HCT116 (cell line): ENCODE data around the gene ADCK1. TPM values are rescaled to one million over a fixed set of nuclear protein-coding genes. Genes with fewer than 3 reads are reported as not detected.

Experiments used
- ATAC-seq: fragments of 200-7000 bp; cut with Tn5 transposase; 2 replicates; pipeline ENCODE4 v1.9.1; 2020; ENCODE audit warnings: mild to moderate bottlenecking, moderate library complexity
- BruUV-seq: library from RNA; stranded (reverse); fragments of 400-500 nt; replicated peaks from 2 replicates; lab custom pipeline; 2021; lab: Mats Ljungman, UMichigan
- CTCF ChIA-PET: fragments of 300-600 bp; sonication (Branson Sonifier 250); formaldehyde crosslinking; loops from one replicate; lab custom pipeline; 2021; ENCODE audit warnings: antibody characterized with exemption; lab: Charles Lee
- POLR2A ChIA-PET: fragments of 300-600, 350-600 bp; sonication (Branson Sonifier 250); formaldehyde crosslinking; loops from one replicate; lab custom pipeline; 2021; ENCODE audit warnings: antibody characterized with exemption; lab: Charles Lee
- RAD21 ChIA-PET, 2 experiments: fragments of 300-600 bp; sonication (Branson Sonifier 250); formaldehyde crosslinking; loops; one replicate each; lab custom pipeline; 2023; ENCODE audit warnings: low total read pairs in 2 of 2; ENCODE audit not compliant: uncharacterized antibody in 2 of 2, unreplicated experiment in 2 of 2, low non-redundant PET in 1 of 2; lab: Charles Lee
- DNase-seq: peaks from one replicate; pipeline ENCODE4 v3.0.0-alpha.2; 2010; ENCODE audit warnings: low read depth, low spot score
- H2AFZ ChIP-seq: fragments of 200-600 bp; shearing (Covaris generic), sonication (generic); 2 replicates; pipeline ENCODE4 v1.6.1; 2017; ENCODE audit warnings: low read depth, mixed run types, mixed read lengths, antibody characterized with exemption, low read length; ENCODE audit not compliant: poor library complexity, severe bottlenecking
- H3K27ac ChIP-seq: 2 replicates; pipeline ENCODE4 v1.5.1; 2012; ENCODE audit warnings: low read depth, low read length
- H3K27me3 ChIP-seq: fragments of 200-600 bp; sonication (generic); 2 replicates; pipeline ENCODE4 v1.6.1; 2016; ENCODE audit warnings: mixed run types, low read length, mixed read lengths; ENCODE audit not compliant: insufficient read depth
- H3K36me3 ChIP-seq, 2 experiments: fragments of 200-500 bp in 1 of 2; fragments of 200-600 bp in 1 of 2; sonication (Bioruptor generic) in 1 of 2; sonication (generic) in 1 of 2; 2 replicates each; pipeline versions ENCODE4 v1.5.1 to v1.6.1; 2014 to 2016; ENCODE audit warnings: low read length in 2 of 2, inconsistent platforms in 1 of 2, mixed read lengths in 1 of 2, mixed run types in 1 of 2; ENCODE audit not compliant: insufficient read depth in 2 of 2, control insufficient read depth in 1 of 2
- H3K4me1 ChIP-seq, 2 experiments: fragments of 200-600 bp in 1 of 2; sonication (generic) in 1 of 2; 2 replicates each; pipeline versions ENCODE4 v1.5.1 to v1.6.1; 2012 to 2017; ENCODE audit warnings: low read length in 2 of 2, inconsistent platforms in 1 of 2, mild to moderate bottlenecking in 1 of 2, mixed read lengths in 1 of 2, mixed run types in 1 of 2, moderate library complexity in 1 of 2; ENCODE audit not compliant: insufficient read depth in 2 of 2, control insufficient read depth in 1 of 2
- H3K4me2 ChIP-seq: fragments of 200-600 bp; sonication (generic); 2 replicates; pipeline ENCODE4 v1.6.1; 2017; ENCODE audit warnings: mixed run types, low read length, mixed read lengths
- H3K4me3 ChIP-seq, 2 experiments: fragments of 200-600 bp in 1 of 2; sonication (generic) in 1 of 2; replicated peaks in 1 of 2; 2 replicates each; pipeline ENCODE4 v1.5.1; 2011 to 2016; ENCODE audit warnings: low read length in 2 of 2, control low read depth in 1 of 2, low read depth in 1 of 2, mild to moderate bottlenecking in 1 of 2, mixed read lengths in 1 of 2, mixed run types in 1 of 2
- H3K79me2 ChIP-seq: fragments of 200-600 bp; sonication (generic); 2 replicates; pipeline ENCODE4 v1.6.1; 2017; ENCODE audit warnings: mild to moderate bottlenecking, mixed run types, low read length, moderate library complexity, mixed read lengths; ENCODE audit not compliant: insufficient read depth
- H3K9ac ChIP-seq: fragments of 200-600 bp; sonication (generic); 2 replicates; pipeline ENCODE4 v1.6.1; 2016; ENCODE audit warnings: low read length, mixed read lengths
- H3K9me2 ChIP-seq: fragments of 200-600 bp; sonication (generic), shearing (Covaris generic); 2 replicates; pipeline ENCODE4 v1.6.1; 2017; ENCODE audit warnings: mixed run types, mild to moderate bottlenecking, moderate library complexity; ENCODE audit not compliant: insufficient read depth
- H3K9me3 ChIP-seq, 2 experiments: fragments of 200-500 bp in 1 of 2; fragments of 200-600 bp in 1 of 2; sonication (Bioruptor generic) in 1 of 2; sonication (generic) in 1 of 2; 2 replicates each; pipeline ENCODE4 v1.6.1; 2014 to 2017; ENCODE audit warnings: low read length in 2 of 2, mixed read lengths in 2 of 2, inconsistent platforms in 1 of 2, low read depth in 1 of 2, mild to moderate bottlenecking in 1 of 2, mixed run types in 1 of 2, moderate library complexity in 1 of 2; ENCODE audit not compliant: control insufficient read depth in 1 of 2, insufficient read depth in 1 of 2
- H4K20me1 ChIP-seq: fragments of 200-600 bp; sonication (generic), shearing (Covaris generic); 2 replicates; pipeline ENCODE4 v1.6.1; 2017; ENCODE audit warnings: mixed run types, mild to moderate bottlenecking, moderate library complexity; ENCODE audit not compliant: insufficient read depth
- ATF3 ChIP-seq: IDR thresholded peaks from 2 replicates; pipeline ENCODE4 v1.6.1; 2012
- CBX3 ChIP-seq: IDR thresholded peaks from 2 replicates; pipeline ENCODE4 v1.6.1; 2012; ENCODE audit warnings: low read depth
- ELF1 ChIP-seq: IDR thresholded peaks from 2 replicates; pipeline ENCODE4 v1.6.1; 2012; ENCODE audit warnings: low read depth, borderline replicate concordance
- EZH2phosphoT487 ChIP-seq: fragments of 200-600 bp; IDR thresholded peaks from 2 replicates; pipeline ENCODE4 v1.6.1; 2018; ENCODE audit warnings: antibody characterized with exemption, borderline replicate concordance
- FOSL1 ChIP-seq: IDR thresholded peaks from 2 replicates; pipeline ENCODE4 v1.6.1; 2012; ENCODE audit warnings: low read depth
- JUND ChIP-seq: IDR thresholded peaks from 2 replicates; pipeline ENCODE4 v1.6.1; 2012
- MAX ChIP-seq: IDR thresholded peaks from 2 replicates; pipeline ENCODE4 v1.6.1; 2012
- POLR2A ChIP-seq: IDR thresholded peaks from 2 replicates; pipeline ENCODE4 v1.7.0; 2011; ENCODE audit warnings: borderline replicate concordance; ENCODE audit not compliant: insufficient read depth, insufficient read length; ENCODE audit errors: extremely low read depth
- REST ChIP-seq: IDR thresholded peaks from 2 replicates; pipeline ENCODE4 v1.6.1; 2012; ENCODE audit warnings: low read depth
- SIN3A ChIP-seq: IDR thresholded peaks from 2 replicates; pipeline ENCODE4 v1.6.1; 2012; ENCODE audit warnings: low read depth
- ZBTB33 ChIP-seq: IDR thresholded peaks from 2 replicates; pipeline ENCODE4 v1.6.1; 2011; ENCODE audit warnings: mild to moderate bottlenecking, low read length, moderate library complexity; ENCODE audit not compliant: insufficient replicate concordance; ENCODE audit errors: extremely low read depth
- ZFX ChIP-seq: fragments of 450-650 bp; IDR thresholded peaks from 2 replicates; pipeline ENCODE4 v1.6.1; 2017
- intact Hi-C: fragments of 100-400 bp; cut with micrococcal nuclease; formaldehyde crosslinking; loops from 2 replicates; pipeline ENCODE4 v1.10.0; 2022
- total RNA-seq: library from RNA; stranded (reverse); gene quantifications from one replicate; pipeline ENCODE4 v1.2.1, GENCODE V29; 2021; ENCODE audit not compliant: unreplicated experiment

Gene ADCK1
- total RNA-seq, 1 experiment from 2014 or later, result 6.0 TPM

- Histone ChIP-seq H3K4me2 (no peak overlapping the region), H3K36me3 (no peaks in the 10 kb centered on the region), H2AFZ (no peak overlapping the region), H3K9ac (no peak overlapping the region)
- CTCF ChIA-PET, result no interaction called here
- no peak for ATAC-seq
- no TSS peak for BruUV-seq
- TF ChIP-seq EZH2phosphoT487 (no peak), ZBTB33 (no peak), MAX (no peak), POLR2A (no peak), ZFX (no peak), JUND (no peak), CBX3 (no peak), ELF1 (no peak), FOSL1 (no peak), SIN3A (no peak), REST (no peak), ATF3 (no peak)
- TF ChIP-seq, all 23 proteins: peak for 0
- Histone ChIP-seq H3K27ac (no peak overlapping the region), H3K4me3 (no peak overlapping the region), H4K20me1 (no peaks in the 10 kb centered on the region), H3K27me3 (no peaks in the 10 kb centered on the region), H3K9me3 (no peaks in the 10 kb centered on the region), H3K79me2 (no peaks in the 10 kb centered on the region), H3K9me2 (no peaks in the 10 kb centered on the region), H3K4me1 (no peaks in the 10 kb centered on the region)
- no peak for DNase-seq
- intact Hi-C loops, result no loop called here
- POLR2A ChIA-PET, result no interaction called here
- RAD21 ChIA-PET, result no interaction called here
Observed at GRCh38 chr14:77903221-77903620, 103.3 kb downstream of the ADCK1 start.
